Measurements from ENCODE around the gene AP1M2.
"Not testable (repeated sequence)": the region's sequence is repeated elsewhere in the genome, so short reads cannot be mapped to it uniquely, and the experiment has no call there.

Gene AP1M2

DNA sequence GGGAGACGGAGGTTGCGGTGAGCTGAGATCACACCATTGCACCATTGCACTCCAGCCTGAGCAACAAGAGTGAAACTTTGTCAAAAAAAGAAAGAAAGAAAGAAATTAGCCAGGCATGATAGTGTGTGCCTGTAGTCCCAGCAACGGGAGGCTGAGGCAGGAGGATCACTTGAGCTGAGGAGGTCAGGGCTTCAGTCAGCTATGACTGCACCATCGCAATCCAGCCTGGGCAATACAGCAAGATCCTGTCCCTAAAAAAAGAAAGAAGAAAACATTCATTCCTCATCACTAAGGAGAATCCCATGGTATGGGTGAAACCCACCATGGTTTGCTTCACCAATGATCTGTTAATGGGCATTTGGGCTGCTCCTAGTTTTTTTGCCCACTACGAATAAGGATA is 13.0 kb upstream of the AP1M2 start:
- no peak for DNase-seq

DNA sequence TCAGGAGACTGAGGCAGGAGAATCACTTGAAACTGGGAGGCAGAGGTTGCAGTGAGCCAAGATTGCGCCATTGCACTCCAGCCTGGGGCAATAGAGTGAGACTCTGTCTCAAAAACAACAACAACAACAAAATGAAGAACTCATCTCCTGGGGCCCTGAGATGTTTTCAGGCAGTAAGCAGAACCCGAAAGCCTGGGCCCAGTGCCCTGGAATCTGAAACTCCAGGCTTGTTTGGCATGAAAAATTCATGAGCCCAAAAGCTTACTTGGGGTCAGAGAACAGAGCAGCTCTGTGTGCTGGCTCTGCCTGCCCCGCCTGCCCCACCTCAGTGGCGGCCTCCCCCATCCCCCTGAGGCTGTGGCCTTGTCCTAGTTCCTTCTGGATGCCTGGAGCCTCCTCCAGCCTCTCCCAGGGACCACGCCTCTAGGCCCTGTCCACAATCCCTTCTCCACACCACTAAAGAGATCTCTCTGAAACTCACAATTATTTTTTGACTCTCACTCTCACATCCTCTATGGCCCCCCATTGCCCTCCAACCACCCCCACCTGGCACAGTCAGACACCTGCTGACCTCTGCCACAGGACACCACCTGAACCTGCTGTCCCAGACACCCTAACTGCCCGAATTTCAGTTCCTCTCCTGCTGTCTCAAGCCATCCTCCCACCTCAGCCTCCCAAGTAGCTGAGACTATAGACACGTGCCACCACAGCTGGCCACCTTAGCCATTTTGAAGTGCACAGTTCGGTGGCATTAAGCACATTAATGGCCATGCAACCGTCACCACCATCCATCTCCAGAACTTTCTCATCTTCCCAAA is 6.9 kb upstream of the AP1M2 start:
- no peak for DNase-seq

DNA sequence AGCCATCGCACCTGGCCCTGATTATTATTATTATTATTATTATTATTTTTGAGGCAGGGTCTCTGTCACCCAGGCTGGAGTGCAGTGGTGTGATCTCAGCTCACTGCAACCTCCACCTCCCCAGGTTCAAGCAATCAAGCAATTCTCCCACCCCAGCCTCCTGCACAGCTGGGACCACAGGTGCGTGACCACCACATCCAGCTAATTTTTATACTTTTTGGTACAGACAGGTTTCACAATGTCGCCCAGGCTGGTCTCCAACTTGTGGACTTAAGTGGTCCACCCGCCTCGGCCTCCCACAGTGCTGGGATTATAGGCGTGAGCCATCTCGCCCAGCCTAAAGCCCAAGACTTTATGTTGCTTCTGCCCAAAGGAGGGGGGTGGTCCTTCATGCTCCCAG is 6.0 kb upstream of the AP1M2 start:
- DNase-seq: no peak

DNA sequence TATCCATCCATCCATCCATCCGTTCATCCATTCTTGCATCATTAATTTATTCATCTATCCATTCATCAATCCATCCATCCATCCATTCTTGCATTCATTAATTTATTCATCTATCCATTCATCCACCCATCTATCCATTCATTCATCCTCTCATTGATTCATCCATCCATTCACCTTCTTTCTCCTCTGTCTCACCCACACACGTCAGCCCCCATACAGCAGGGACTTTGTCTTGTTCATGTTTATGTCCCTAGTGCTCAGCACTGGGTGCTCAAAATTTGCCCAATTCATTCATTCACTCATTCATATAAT is 683 bp upstream of the AP1M2 start:
- no peak for DNase-seq

DNA sequence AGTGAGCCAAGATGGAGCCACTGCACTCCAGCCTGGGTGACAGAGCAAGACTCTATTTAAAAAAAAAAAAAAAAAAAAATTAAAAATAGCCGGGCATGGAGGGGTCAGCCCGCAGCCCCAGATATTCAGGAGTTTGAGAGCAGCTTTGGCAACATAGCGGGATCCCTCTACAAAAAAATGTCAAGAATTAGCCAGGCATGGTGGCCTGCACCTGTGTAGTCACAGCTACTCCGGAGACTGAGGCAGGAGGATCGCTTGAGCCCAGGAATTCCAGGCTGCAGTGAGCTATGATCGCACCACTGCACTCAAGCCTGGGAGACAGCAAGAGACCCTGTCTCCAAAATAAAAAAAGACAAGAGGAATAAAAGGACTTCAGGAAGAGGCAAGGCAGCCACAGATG is 716 bp downstream of the AP1M2 start:
- no peak for DNase-seq

DNA sequence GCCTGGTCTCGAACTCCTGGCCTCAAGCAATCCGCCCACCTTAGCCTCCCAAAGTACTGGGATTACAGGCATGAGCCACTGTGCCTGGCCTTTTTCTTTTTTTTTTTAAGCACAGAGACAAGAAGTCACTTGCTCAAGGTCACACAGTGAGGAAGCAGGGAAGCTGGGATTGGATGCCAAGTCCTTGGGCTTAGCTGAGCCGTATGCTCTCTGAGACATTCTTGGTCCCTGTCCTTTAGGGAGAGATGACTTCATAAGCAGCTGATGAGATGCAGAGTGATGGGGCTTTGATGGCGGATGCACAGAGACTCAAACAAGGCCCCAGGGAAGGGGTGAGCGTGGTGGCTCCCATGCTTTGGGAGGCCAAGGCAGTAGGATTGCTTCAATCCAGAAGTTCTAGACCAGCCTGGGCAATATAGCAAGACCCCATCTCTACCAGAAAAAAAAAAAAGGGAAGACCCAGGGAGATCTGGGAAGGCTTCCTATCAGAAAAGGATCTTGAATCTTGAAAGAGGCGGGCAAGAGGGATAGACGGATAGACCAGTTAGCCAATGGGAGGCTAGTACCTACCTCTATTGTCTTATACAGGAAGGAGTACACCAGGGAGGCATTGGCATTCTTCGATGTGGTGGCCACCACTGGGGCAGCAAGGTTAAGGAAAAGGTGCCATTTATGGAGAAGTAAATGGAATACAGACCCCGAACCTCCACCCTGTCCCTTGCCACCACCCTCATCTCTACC is 3.9 kb downstream of the AP1M2 start:
- no peak for DNase-seq

DNA sequence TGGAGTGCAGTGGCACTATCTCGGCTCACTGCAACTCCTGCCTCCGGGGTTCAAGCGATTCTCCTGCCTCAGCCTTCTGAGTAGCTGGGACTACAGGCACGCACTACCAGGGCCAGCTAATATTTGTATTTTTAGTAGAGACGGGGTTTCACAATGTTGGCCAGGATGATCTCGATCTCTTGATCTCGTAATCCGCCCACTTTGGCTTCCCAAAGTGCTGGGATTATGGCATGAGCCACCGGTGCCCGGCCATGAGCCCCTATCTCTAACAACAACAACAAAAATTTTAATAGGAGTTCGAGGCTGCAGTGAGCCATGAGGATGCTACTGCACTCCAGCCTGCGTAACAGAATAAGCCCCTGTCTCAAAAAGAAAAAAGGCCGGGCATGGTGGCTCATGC is 5.0 kb downstream of the AP1M2 start:
- DNase-seq: no peak

DNA sequence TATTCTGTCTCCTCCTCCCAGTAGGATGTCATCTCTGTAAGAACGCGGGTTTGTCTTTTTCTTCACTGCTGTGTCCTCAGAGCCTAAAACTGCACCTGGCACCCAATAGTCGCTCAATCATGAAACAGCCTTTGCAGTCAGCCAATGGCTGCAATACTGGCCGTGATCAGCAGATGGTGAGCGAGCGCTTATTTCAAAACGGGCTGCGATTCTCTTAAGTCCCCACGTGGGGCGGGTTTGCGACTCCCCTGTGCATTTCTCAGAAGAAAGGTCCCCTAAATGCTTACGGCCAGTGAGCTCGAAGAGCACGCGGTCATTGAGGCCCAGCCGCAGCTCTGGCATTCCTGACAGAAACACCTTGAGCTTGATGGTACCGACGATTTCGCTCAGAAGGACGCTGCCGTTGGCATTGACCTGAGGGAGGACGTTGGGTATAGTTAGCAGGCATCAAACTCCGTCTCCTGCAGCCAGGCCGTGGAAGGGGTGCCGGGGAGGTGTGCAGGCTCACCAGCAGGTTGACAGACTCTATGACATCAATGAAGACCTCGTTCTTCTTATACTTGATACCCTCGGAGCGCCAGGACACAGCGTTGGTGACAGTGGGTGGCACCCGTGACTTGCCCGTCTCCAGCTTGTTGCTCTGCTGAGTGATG is 6.0 kb downstream of the AP1M2 start:
- DNase-seq: peak; percentile 90

DNA sequence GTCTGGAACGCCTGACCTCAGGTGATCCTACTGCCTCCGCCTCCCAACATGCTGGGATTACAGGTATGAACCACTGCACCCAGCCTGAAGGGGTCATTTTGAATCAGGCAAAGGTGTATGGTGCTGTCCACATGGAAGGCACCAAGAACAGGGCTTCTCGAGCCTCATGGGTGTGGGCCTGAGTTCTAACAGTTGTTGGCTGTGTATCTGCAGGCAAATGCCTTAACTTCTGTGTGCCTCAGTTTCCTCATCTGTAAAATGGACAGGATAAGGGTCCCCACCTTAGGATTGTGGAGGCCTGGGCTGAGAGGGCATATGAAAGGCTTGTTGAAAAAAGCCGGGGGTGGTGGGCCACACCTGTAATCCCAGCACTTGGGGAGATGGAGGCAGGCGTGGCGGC is 9.2 kb downstream of the AP1M2 start:
- no peak for DNase-seq

DNA sequence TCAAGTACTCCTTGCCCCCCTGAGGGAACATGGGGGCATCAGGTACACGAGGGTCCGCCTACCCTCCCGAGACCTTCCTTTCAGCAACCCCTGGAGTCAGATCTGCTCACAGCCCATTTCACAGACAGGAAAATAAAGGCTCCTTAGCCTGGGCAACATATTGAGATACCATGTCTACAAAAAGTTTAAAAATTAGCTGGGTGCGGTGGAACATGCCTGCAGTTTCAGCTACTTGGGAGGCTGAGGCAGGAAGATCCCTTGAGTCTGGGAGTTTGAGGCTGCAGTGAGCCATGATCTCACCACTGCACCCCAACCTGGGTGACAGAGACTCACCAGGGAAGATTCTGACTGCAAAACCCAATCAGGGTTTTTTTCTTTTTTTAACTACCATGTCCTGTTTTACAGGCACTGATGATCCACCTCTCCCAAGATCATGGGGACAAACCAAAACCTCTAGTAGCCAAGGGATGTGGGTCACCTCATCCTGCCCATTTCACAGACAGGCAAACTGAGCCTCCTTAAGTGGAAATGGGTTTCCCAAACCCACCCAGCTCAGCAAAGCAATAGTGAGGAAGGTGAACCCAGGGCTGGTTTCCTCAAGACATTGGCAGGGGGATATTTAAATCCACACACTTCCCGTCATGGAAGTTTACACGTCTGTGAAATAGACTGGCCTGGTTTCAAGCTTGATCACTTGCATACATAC is 11.9 kb downstream of the AP1M2 start:
- DNase-seq: no peak

DNA sequence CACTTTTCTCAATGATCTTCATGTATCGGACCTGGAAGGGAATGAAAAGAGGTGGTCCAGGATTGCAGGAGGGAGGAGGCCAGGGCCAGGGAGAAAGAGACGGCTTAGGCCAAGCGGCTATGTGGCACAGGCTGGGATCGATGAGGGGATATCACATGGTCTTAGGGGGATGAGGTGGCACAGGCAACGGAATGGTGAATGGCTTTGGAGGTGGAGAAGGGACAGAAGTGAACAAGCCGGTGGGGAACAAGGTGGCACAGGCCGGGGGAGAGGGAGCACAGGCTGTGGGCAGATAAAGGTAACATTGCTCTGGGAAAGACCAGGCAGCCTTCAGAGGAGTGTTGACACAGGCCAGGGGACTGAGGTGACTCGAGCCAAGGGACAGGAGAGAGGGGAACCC is 12.7 kb downstream of the AP1M2 start:
- DNase-seq: no peak

DNA sequence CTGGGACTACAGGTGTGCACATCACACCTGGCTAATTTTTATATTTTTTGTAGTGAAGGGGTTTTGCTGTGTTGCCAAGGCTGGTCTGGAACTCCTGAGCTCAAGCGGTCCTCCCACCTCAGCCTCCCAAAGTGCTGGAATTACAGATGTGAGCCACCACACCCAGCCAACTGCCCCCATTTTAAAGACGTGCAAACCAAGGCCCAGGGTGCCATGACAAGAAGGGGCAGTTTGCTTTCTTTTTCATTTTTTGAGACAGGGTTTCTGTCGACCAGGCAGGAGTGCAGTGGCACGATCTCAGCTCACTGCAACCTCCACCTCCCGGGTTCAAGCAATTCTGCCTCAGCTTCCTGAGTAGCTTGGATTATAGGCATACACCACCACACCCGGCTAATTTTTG is 13.3 kb downstream of the AP1M2 start:
- DNase-seq: not testable (repeated sequence)

DNA sequence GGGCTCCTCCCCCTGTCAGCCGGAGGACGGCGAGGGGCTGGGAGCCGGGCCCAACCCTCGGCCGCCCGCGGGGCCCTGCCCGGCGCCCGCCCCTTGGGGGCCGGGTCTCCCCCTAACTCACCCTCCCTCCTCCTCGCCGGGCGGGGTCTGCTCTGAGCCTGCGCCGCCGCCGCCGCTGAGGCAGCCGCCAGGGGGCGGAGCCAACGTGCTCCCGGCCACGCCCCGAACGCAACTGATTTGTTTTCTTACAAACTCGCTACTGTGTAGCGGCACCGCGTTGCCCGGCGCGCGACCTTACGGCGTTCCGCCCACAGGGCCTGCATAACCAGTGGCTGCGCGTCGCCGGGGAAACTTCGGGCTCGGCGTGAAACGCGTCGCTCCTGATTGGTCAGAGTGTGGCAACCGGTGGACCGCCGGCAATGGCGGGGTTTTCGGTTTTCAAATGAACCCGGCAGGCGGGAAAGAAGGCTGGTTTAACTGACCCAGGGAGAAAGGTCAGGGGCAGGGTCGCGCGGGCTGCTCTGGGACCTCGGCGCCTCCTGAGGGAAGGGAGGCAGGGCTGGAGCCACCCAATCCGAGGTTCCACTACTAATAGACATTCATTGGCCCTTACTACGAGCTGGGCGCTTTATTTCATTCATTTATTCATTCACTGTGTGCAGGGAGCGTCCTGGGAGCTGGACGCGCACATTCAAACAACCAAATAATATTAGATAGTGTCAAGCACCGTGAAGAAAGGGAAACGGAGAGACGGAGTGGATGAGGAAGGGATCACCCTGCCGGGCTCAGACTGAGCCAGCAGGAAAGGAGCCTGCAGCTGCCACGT is 18.1 kb downstream of the AP1M2 start, which contains the start of gene CDKN2D:
Gene CDKN2D, minus strand, starts transcription at position 154 of the 826 bp plus-strand sequence. CDS start 326 bp downstream, outside the sequence.
- peak; percentile 100 for DNase-seq

DNA sequence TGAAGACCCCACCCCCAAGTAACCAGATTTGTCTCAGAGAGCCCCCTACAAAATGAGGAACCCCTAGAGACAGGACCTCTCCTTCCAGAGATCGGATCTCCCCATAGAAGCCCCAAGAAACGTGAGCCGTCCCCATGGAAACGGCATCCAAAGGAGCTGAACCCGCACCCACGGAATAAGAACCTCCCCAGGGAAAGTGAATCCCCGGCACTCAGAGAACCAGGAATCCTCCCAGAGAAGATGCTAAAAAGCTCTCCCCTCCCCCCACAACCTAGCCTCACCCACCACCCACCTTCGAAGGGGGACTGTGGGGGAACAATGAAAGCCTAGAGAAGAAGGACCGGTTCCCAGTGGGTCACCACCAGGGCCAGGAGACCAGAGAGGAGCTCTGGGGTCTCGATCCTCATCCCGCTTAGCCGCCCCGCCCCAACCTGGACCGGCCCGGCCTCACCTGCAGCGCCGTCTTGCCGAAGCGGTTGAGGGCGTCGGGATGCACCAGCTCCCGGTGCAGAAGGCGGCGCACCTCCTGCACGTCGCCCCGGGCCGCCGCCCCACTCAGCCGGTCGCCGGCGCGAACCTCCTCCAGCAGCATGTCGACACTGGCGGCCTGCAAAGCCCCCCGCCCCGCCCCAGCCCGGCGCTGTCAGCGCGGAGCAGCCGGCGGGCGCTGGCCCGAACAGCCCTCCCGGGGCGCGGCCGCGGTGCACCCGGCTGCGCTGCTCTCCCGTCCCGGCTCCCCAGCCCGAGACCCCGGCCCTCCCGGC is 18.9 kb downstream of the AP1M2 start:
- DNase-seq: no peak

DNA sequence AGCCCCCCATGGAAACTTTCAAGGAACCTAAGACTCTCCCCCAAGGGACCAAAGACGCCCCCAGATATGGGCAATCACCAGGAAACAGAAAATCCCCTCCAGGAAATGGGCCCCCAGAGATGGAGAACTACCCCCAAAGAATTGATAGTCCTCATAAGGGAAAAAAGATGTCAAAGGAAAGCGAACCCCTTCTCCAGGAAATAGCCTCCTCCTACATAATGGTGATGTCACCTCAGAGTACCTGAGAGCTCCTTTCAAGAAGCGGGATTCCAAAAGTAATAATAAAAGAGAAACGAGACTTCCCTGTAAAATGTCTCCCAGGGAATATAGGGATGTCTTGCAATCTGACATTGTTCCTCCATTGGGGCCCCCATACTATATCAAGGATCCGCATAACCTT is 19.5 kb downstream of the AP1M2 start:
- DNase-seq: no peak

DNA sequence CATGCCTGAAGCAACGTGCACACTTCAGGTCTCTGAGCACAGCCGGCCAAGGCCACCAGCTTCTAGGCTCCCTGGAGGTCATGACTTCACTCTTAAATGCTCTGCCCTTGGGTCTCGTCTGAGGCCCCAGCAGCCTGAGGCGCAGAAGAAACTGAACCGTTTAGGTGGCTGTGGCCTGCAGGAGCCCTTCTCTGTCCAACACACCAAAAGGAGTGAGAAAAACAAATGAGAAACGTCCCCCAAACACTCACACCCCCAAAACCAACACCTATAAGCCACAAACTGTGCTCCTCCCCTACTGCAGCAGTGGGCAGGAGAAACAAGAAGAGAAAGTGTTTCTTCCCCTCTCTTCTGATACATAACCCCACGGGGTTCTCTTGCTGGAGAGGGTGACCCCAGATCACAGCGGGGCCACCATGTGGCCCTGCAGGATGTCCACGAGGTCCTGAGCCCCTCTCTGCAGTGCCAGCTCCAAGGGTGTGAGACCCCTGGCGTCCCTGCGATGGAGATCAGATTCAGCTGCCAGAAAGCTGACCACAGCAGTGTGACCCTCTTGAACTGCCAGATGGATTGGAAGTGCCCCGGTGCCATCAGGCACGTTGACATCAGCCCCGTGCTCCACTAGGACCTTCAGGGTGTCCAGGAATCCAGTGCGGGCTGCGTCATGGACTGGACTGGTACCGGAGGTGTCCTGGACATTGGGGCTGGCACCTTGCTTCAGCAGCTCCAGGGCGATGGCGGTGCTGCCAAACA is 20.3 kb downstream of the AP1M2 start:
- DNase-seq: peak; percentile 74

DNA sequence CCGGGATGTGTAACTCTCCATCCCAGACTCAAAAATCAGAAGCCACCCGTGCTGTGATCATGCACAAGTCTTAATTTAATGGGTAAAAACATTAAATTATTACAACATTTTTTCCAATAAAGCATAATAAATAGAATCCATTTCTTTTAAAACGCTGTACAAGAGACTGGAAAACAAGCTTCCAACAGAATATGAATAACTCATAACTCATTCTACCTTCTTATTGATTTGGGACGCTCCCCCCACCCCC is 20.8 kb downstream of the AP1M2 start:
- DNase-seq: no peak

DNA sequence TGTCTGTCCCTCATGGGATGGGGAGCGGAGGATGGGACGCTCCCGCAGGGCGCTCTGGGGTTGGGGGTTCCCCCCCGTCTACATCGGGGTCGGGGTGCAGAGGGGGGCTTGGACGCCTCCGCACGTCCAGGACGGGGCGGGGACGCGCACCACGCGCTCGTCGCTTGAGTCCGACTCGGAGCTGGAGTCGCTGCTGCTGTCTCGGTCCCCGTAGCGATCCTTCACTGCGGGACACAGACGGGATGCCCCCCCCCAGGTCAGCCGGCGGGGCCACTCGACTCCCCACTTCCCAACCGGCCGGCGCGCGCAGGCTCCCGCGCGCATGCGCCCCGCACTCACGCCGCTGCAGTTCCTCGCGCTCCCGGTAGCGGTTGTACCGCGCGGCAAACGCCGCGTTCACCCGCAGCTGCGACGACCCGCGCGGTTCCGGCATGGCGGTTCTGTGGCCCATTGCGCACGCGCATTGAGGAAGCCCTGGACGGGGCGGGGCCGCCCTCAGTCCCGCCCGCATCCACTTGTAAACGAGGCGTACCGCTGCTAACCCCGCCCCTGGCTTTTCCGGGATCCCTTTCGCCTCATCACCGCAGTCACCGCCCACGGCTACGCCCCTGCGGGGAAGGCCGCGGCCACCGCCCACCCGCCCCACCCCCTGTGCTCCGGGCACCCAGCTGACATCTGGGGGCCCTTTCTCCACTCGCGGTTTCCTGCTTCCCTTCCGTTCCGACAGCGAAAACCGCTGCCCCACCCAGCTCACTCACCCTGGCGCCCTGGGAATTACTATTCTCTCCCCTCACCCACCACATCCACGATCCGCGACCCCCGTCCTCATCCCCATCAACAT is 21.3 kb downstream of the AP1M2 start, which contains the start of gene KRI1:
Gene KRI1, minus strand, starts transcription at position 444 of the 841 bp plus-strand sequence. Its CDS starts 11 bp downstream, at position 433.
- peak; percentile 99 for DNase-seq

DNA sequence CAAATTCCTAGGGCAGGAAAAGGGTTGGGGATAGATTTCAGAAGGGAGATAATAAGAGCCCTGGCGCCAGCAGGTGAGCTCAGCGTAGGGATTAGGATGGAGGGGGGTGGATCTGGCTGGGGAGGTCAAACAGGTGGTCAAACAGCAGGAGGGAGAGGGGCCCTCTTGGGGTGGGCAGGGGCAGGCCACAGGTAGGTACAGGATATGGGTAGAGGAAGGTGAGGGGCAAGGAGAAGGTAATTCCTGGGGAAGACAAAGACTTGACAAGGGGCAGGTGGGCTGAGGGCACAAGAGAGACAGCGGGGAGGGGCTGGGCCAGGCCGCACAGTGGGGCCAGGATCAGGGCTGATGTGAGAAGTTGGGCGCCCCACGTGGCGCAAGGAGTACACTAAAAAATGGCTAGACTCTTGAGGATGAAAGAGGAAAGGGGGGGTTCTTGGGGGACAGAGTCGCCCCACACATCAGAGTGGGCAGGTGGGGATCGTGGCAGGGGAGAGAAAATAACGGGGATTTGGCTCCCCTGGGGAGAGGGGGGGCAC is 22.0 kb downstream of the AP1M2 start:
- DNase-seq: peak; percentile 52

DNA sequence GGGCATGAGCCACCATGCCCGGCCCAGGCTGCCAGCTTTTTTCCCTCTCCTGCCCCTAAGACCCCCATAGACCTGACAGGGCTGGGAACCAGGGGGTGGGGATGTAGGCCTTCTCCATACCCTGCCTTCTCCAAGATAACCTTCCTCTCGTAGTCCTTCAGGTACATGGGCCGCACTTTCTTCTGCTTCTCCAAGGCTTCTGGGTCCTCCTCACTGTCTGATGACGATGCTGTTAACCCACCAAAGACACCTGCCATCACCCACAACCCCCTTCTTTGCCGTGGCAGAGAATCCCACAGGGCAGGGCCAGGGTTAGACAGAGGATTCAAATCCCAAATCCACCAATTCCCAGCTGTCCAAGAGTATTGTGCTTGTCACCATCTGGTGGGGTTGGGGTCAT is 24.5 kb downstream of the AP1M2 start:
- DNase-seq: no peak
